Hepatocyte (in vitro differentiated cells): ENCODE results near the gene ELFN1. TPM values are rescaled to one million over a fixed set of nuclear protein-coding genes. Genes with fewer than 3 reads are reported as not detected.
A peak's percentile ranks its signal among the peaks of the same experiment; 100 is the strongest.

Experiments
- DNase-seq: peaks from one replicate; pipeline ENCODE4 v3.0.0-alpha.2; 2016; ENCODE audit warnings: low spot score
- H2AFZ ChIP-seq: fragments of 200-600 bp; sonication (generic); 2 replicates; pipeline ENCODE4 v1.6.0; 2016; ENCODE audit warnings: antibody characterized with exemption, mild to moderate bottlenecking
- H3K27ac ChIP-seq: fragments of 200-600 bp; sonication (generic); 2 replicates; pipeline ENCODE4 v1.5.1; 2016; ENCODE audit warnings: mild to moderate bottlenecking
- H3K27me3 ChIP-seq: fragments of 200-600 bp; sonication (generic); 2 replicates; pipeline ENCODE4 v1.6.1; 2016
- H3K36me3 ChIP-seq: fragments of 200-600 bp; sonication (generic); replicated peaks from 2 replicates; pipeline ENCODE4 v1.5.1; 2016; ENCODE audit warnings: low read depth; ENCODE audit not compliant: insufficient read depth
- H3K4me1 ChIP-seq: fragments of 200-600 bp; sonication (generic); 2 replicates; pipeline ENCODE4 v1.5.1; 2016; ENCODE audit warnings: mild to moderate bottlenecking, moderate library complexity; ENCODE audit not compliant: insufficient read depth
- H3K4me2 ChIP-seq: fragments of 200-600 bp; sonication (generic); 2 replicates; pipeline ENCODE4 v1.6.0; 2016
- H3K4me3 ChIP-seq: fragments of 200-600 bp; sonication (generic); 2 replicates; pipeline ENCODE4 v1.5.1; 2016; ENCODE audit warnings: mild to moderate bottlenecking
- H3K79me2 ChIP-seq: fragments of 200-600 bp; sonication (generic); 2 replicates; pipeline ENCODE4 v1.6.0; 2017; ENCODE audit warnings: mild to moderate bottlenecking
- H3K9me2 ChIP-seq: fragments of 200-600 bp; sonication (generic); replicated peaks from 2 replicates; pipeline ENCODE4 v1.6.0; 2017; ENCODE audit warnings: mild to moderate bottlenecking; ENCODE audit not compliant: insufficient read depth
- H3K9me3 ChIP-seq: fragments of 200-600 bp; sonication (generic); 2 replicates; pipeline ENCODE4 v1.5.1; 2016; ENCODE audit warnings: low read depth, mild to moderate bottlenecking
- H4K20me1 ChIP-seq: fragments of 200-600 bp; sonication (generic); 2 replicates; pipeline ENCODE4 v1.6.0; 2016; ENCODE audit warnings: mild to moderate bottlenecking; ENCODE audit not compliant: insufficient read depth, poor library complexity, severe bottlenecking
- CTCF ChIP-seq: fragments of 200-600 bp; sonication (generic); IDR thresholded peaks from 2 replicates; pipeline ENCODE4 v1.5.1; 2016; ENCODE audit warnings: antibody characterized with exemption, mild to moderate bottlenecking; ENCODE audit not compliant: poor library complexity
- EZH2 ChIP-seq: fragments of 200-600 bp; sonication (generic); IDR thresholded peaks from 2 replicates; pipeline ENCODE4 v1.6.1; 2016; ENCODE audit warnings: antibody characterized with exemption, mild to moderate bottlenecking, borderline replicate concordance
- EZH2phosphoT487 ChIP-seq: fragments of 200-600 bp; sonication (generic); IDR thresholded peaks from one replicate; pipeline ENCODE4 v1.6.1; 2018; ENCODE audit warnings: antibody characterized with exemption, mild to moderate bottlenecking, low read depth, moderate library complexity; ENCODE audit not compliant: unreplicated experiment, severe bottlenecking
- WGBS: methylation state at CpG from one replicate; pipeline ENCODE4 v1.1.6; 2016; ENCODE audit warnings: low lambda C conversion rate; ENCODE audit errors: missing lambda C conversion rate; 5-methylcytosine and 5-hydroxymethylcytosine counted together
- polyA plus RNA-seq: library from polyadenylated mRNA; unstranded; fragments of >200 nt; fragmentation: Nextera tagmentation; extraction: Ambion mirVana; gene quantifications from 2 replicates; pipeline ENCODE4 v1.2.1, GENCODE V29; 2016
- total RNA-seq: library from RNA; depleted of rRNA; stranded (reverse); fragments of >200 nt; gene quantifications from 2 replicates; pipeline ENCODE4 v1.2.3, GENCODE V29; 2014

The ELFN1 gene
- total and polyA plus RNA-seq, 2 experiments from 2014 or later, result 3.6 to 5.5 TPM

- Histone ChIP-seq H3K36me3 (no peaks in the 10 kb centered on the region), H4K20me1 (no peaks in the 10 kb centered on the region), H3K9me3 (no peaks in the 10 kb centered on the region), H3K9me2 (no peaks in the 10 kb centered on the region), H3K27me3 (peaks cover 67% of the 10 kb centered on the region), H3K4me2 (peak overlapping the region; percentile 91), H2AFZ (no peak overlapping the region), H3K27ac (no peak overlapping the region), H3K4me3 (peak overlapping the region; percentile 33), H3K4me1 (peaks cover 28% of the 10 kb centered on the region), H3K79me2 (no peaks in the 10 kb centered on the region)
- 3% methylated on average over 45 of the region's 56 CpGs for WGBS
- TF ChIP-seq EZH2 (no peak), EZH2phosphoT487 (no peak)
- peak; percentile 14 for DNase-seq
Observed at GRCh38 chr7:1663857-1664651, 6.0 kb upstream of the ELFN1 start.

- H2AFZ ChIP-seq, result peak overlapping the region; percentile 32
- H3K9me2 ChIP-seq, result no peaks in the 10 kb centered on the region
- peak overlapping the region; percentile 91 for H3K4me2 ChIP-seq
- peak overlapping the region; percentile 33 for H3K4me3 ChIP-seq
- no peak overlapping the region for H3K27ac ChIP-seq
- no peaks in the 10 kb centered on the region for H3K9me3 ChIP-seq
- H3K79me2 ChIP-seq, result no peaks in the 10 kb centered on the region
- under 1% methylated on average over 22 of the region's 95 CpGs for WGBS
- peak; percentile 83 for DNase-seq
- H3K4me1 ChIP-seq, result peaks cover 37% of the 10 kb centered on the region
- no peaks in the 10 kb centered on the region for H3K36me3 ChIP-seq
- H3K27me3 ChIP-seq, result peaks cover 76% of the 10 kb centered on the region
- H4K20me1 ChIP-seq, result no peaks in the 10 kb centered on the region
- TF ChIP-seq EZH2 (no peak), CTCF (peak; percentile 92), EZH2phosphoT487 (no peak)
Observed at GRCh38 chr7:1664711-1665548, 5.1 kb upstream of the ELFN1 start.

- Histone ChIP-seq H3K4me3 (peak overlapping the region; percentile 33), H2AFZ (no peak overlapping the region), H3K4me2 (peak overlapping the region; percentile 91), H4K20me1 (no peaks in the 10 kb centered on the region), H3K9me2 (no peaks in the 10 kb centered on the region), H3K4me1 (peaks cover 37% of the 10 kb centered on the region), H3K9me3 (no peaks in the 10 kb centered on the region), H3K27me3 (peaks cover 79% of the 10 kb centered on the region), H3K79me2 (no peaks in the 10 kb centered on the region), H3K27ac (no peak overlapping the region), H3K36me3 (no peaks in the 10 kb centered on the region)
- under 1% methylated on average over 32 of the region's 98 CpGs for WGBS
- TF ChIP-seq EZH2, result no peak
- no peak for TF ChIP-seq EZH2phosphoT487
- DNase-seq, result peak; percentile 49
Observed at GRCh38 chr7:1665549-1666316, 4.3 kb upstream of the ELFN1 start.

- peaks cover 83% of the 10 kb centered on the region for H3K27me3 ChIP-seq
- TF ChIP-seq EZH2phosphoT487, result peak; percentile 59
- TF ChIP-seq CTCF, result no peak
- TF ChIP-seq EZH2, result peak; percentile 93
- no peaks in the 10 kb centered on the region for H3K36me3 ChIP-seq
- WGBS, result 1% methylated on average over 31 of the region's 58 CpGs
- H3K9me3 ChIP-seq, result no peaks in the 10 kb centered on the region
- peak overlapping the region; percentile 52 for H3K4me3 ChIP-seq
- H4K20me1 ChIP-seq, result no peaks in the 10 kb centered on the region
- H2AFZ ChIP-seq, result peak overlapping the region; percentile 15
- peaks cover 37% of the 10 kb centered on the region for H3K4me1 ChIP-seq
- peak; percentile 34 for DNase-seq
- H3K4me2 ChIP-seq, result peak overlapping the region; percentile 91
- H3K27ac ChIP-seq, result no peak overlapping the region
- no peaks in the 10 kb centered on the region for H3K9me2 ChIP-seq
- H3K79me2 ChIP-seq, result no peaks in the 10 kb centered on the region
Observed at GRCh38 chr7:1666317-1666822, 3.7 kb upstream of the ELFN1 start.
